Brain microvascular endothelial cell (primary cell): ENCODE measurements around the gene IP6K1.
A peak's percentile ranks its signal among the peaks of the same experiment; 100 is the strongest.

Experiments used
- DNase-seq: peaks from one replicate; pipeline ENCODE4 v3.0.0-alpha.2; 2020
- H3K27ac ChIP-seq: fragments of 250-450 bp; sonication (Bioruptor Pico); 2 replicates; pipeline ENCODE4 v1.5.1; 2020; ENCODE audit warnings: mild to moderate bottlenecking, moderate library complexity
- H3K27me3 ChIP-seq: fragments of 250-450 bp; sonication (Bioruptor Pico); replicated peaks from 2 replicates; pipeline ENCODE4 v1.5.1; 2020; ENCODE audit warnings: mild to moderate bottlenecking
- H3K36me3 ChIP-seq: fragments of 250-450 bp; sonication (Bioruptor Pico); replicated peaks from 2 replicates; pipeline ENCODE4 v1.5.1; 2020; ENCODE audit warnings: mild to moderate bottlenecking
- H3K4me3 ChIP-seq: 2 replicates; pipeline ENCODE4 v1.5.1; 2011; ENCODE audit warnings: low read depth, mild to moderate bottlenecking, control low read depth, low read length, moderate library complexity
- in situ Hi-C: cut with HindIII; loops from 2 replicates; pipeline ENCODE4 v1.10.0; 2017; ENCODE audit warnings: low sequenced_read_pairs, low pct_ligation_motif_present
- TF ChIP-seq, protein P1 (sequence below): IDR thresholded peaks from 2 replicates; pipeline ENCODE4 v1.5.1; 2011; ENCODE audit warnings: low read depth, mild to moderate bottlenecking, moderate library complexity, low read length, control low read depth, inconsistent platforms; ENCODE audit errors: missing control alignments

The IP6K1 gene

DNA sequence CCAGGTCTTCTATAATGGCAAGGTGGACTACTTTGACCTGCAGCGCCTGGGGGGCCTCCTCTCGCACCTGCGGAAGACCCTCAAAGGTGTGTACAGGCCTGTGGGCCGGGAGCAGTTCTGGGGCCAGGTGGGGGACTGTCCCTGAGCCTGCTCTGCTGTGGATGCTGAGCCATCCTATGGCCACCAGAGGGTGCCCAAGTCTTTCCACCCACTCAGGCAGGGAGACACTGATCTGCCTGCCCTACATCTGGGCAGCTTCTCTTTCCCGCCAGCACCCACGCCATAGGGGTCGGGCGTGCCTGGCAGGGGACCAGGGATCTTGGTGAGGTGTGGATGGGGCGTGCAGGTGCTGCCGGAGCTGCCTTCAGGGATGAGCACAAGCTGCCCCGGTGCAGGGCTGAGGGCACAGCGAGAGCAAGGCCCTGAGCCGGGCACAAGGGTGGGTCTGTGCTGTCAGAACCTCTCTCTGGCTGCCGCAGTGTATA is 82.9 kb downstream of the IP6K1 start:
- in situ Hi-C loops = no loop called here
- Histone ChIP-seq H3K4me3 (no peak overlapping the region), H3K36me3 (peaks cover 27% of the 10 kb centered on the region), H3K27ac (no peak overlapping the region), H3K27me3 (no peaks in the 10 kb centered on the region)
- peak; percentile 54 for DNase-seq
- TF ChIP-seq, protein P1, sequence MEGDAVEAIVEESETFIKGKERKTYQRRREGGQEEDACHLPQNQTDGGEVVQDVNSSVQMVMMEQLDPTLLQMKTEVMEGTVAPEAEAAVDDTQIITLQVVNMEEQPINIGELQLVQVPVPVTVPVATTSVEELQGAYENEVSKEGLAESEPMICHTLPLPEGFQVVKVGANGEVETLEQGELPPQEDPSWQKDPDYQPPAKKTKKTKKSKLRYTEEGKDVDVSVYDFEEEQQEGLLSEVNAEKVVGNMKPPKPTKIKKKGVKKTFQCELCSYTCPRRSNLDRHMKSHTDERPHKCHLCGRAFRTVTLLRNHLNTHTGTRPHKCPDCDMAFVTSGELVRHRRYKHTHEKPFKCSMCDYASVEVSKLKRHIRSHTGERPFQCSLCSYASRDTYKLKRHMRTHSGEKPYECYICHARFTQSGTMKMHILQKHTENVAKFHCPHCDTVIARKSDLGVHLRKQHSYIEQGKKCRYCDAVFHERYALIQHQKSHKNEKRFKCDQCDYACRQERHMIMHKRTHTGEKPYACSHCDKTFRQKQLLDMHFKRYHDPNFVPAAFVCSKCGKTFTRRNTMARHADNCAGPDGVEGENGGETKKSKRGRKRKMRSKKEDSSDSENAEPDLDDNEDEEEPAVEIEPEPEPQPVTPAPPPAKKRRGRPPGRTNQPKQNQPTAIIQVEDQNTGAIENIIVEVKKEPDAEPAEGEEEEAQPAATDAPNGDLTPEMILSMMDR = peak; percentile 91

DNA sequence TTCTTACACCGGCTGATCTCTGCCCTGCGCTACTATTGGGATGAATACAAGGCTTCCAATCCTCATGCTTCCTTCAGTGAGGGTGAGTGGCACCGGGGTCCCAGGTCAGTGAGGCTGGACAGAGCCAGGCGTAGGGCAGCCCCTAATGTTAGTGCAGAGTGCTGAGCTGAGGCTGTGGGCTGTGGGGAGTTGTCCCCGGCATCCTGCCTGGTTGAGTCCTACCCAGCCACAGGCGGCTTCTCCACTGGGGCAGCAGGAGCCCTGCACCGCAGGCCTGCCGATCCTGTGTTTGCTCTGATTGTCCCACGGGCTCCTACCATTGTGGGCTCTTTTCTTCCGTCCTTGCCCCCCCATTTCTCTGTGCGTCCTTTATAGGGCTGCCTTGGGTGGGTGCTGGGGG is 83.7 kb downstream of the IP6K1 start:
- no peak overlapping the region for H3K4me3 ChIP-seq
- in situ Hi-C loops = no loop called here
- H3K27me3 ChIP-seq = no peaks in the 10 kb centered on the region
- TF ChIP-seq, protein P1 = no peak
- DNase-seq = no peak
- no peak overlapping the region for H3K27ac ChIP-seq
- H3K36me3 ChIP-seq = peaks cover 31% of the 10 kb centered on the region

DNA sequence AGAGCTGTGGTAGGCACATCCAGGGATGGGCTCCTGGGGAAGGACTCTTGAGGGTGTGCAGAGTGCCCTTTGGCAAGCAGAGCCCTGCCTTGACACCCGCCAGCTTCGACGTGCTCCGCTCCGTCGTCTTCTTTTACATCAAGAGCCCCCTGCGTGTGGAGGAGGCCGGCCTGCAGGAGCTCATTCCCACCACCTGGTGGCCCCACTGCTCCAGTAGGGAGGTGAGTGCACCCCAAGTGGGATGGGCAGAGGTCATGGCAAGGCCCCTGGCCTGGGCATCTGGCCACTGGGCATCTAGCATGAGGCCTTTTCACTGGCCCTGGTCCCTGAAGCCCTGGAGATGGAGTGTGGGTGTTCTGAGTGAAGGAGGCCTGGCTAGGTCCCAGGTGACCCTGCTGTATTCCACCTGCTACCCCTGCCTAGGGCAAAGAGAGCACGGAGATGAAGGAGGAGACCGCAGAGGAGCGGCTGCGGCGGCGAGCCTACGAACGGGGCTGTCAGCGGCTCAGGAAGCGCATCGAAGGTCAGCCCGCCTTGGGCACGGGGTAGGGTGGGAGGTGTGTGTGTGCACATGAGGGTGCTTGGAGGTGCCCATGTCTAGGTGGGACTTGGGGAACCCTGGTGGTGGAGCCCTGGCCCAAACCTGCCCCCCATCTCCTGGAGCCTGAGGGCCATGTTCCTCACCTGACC is 84.8 kb downstream of the IP6K1 start:
- peaks cover 31% of the 10 kb centered on the region for H3K36me3 ChIP-seq
- no peak overlapping the region for H3K4me3 ChIP-seq
- DNase-seq = no peak
- H3K27me3 ChIP-seq = no peaks in the 10 kb centered on the region
- TF ChIP-seq, protein P1 = peak; percentile 74
- in situ Hi-C loops = no loop called here
- no peak overlapping the region for H3K27ac ChIP-seq

DNA sequence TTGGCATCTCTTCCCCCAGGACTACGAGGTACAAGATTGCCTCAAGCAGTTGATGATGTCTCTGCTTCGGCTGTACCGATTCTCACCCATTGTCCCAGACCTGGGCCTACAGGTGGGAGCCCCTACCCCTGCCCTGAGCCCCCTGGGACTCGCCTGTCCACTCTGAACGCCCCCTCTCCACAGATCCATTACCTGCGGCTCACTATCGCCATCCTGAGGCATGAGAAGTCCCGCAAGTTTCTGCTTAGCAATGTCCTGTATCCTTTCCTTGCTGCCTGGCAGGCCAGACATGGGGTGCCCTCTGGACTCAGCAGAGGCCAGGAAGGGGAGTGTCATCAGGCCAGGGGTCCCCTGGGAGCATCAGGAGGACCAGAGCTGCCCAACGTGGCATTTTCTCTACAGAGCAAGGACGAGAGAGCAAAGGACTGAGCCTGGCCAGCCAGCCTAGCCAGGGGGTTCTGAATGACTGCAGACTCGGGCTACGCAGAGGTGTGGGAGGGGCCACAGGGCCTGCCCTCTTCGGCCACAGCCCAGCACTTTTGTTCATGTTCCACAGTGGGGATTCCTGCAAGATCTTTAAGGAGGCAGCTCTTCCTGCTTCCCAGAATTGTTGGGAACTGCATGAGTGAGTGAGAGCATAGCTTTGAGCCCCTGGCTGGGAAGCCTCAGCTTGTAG is 85.8 kb downstream of the IP6K1 start:
- no peak for DNase-seq
- H3K27me3 ChIP-seq = no peaks in the 10 kb centered on the region
- in situ Hi-C loops = no loop called here

DNA sequence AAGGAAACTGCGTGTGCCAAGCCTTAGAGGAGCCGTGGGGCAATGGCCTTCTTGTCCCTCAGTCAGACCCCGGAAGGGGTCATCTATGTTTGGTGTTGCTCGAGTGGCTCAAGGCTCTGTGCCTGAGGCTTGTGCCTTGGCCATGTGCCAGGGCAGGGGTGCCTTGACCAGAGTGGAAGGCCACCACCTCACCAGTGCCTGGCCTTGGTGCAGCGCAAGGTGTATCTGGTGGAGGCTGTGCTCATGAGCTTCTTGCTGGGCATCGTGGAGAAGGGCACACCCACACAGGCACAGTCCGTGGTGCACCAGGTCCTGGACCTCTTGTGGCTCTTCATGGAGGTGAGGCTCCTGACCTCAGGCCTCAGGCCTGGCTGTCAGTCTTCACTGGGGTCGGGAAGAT is 86.3 kb downstream of the IP6K1 start:
- Histone ChIP-seq H3K27ac (no peak overlapping the region), H3K27me3 (no peaks in the 10 kb centered on the region), H3K4me3 (no peak overlapping the region), H3K36me3 (peaks cover 23% of the 10 kb centered on the region)
- TF ChIP-seq, protein P1 = no peak
- no peak for DNase-seq
- in situ Hi-C loops = no loop called here

More for the DNA sequence above, 85.8 kb downstream of the IP6K1 start:
- peaks cover 25% of the 10 kb centered on the region for H3K36me3 ChIP-seq
- no peak overlapping the region for H3K27ac ChIP-seq
- no peak overlapping the region for H3K4me3 ChIP-seq
- TF ChIP-seq, protein P1 = peak; percentile 45
